Keratinocyte (primary cell): ENCODE data around the gene MAP1S. TPM values are rescaled to one million over a fixed set of nuclear protein-coding genes. Genes with fewer than 3 reads are reported as not detected.

Experiments used
- DNase-seq: peaks from one replicate; pipeline ENCODE4 v3.0.0-alpha.2; 2011; ENCODE audit warnings: low read depth, missing footprints, low spot score
- FAIRE-seq: peaks from 2 replicates; lab custom pipeline; 2011; peaks lifted over from hg19 to GRCh38; lab: Jason Lieb, UNC
- H2AFZ ChIP-seq: 2 replicates; pipeline ENCODE4 v1.6.0; 2012; ENCODE audit warnings: low read length, control low read depth, inconsistent platforms; ENCODE audit not compliant: control insufficient read depth
- H3K27ac ChIP-seq: 2 replicates; pipeline ENCODE4 v1.5.1; 2011; ENCODE audit warnings: low read length; ENCODE audit not compliant: control insufficient read depth, insufficient read depth
- H3K27me3 ChIP-seq: 3 replicates; pipeline ENCODE4 v1.6.0; 2011; ENCODE audit warnings: low read length; ENCODE audit not compliant: control insufficient read depth, insufficient read depth; ENCODE audit errors: extremely low read depth
- H3K36me3 ChIP-seq, 2 experiments: 2 replicates in 1 of 2; 3 replicates in 1 of 2; pipeline ENCODE4 v1.5.1; 2011; ENCODE audit warnings: low read length in 2 of 2, mild to moderate bottlenecking in 1 of 2; ENCODE audit not compliant: control insufficient read depth in 2 of 2, insufficient read depth in 2 of 2; ENCODE audit errors: extremely low read depth in 1 of 2
- H3K4me1 ChIP-seq: 3 replicates; pipeline ENCODE4 v1.5.1; 2011; ENCODE audit warnings: low read length; ENCODE audit not compliant: control insufficient read depth, insufficient read depth; ENCODE audit errors: extremely low read depth
- H3K4me2 ChIP-seq: 3 replicates; pipeline ENCODE4 v1.6.0; 2011; ENCODE audit warnings: low read depth, low read length; ENCODE audit not compliant: control insufficient read depth, insufficient read depth; ENCODE audit errors: extremely low read depth
- H3K4me3 ChIP-seq, 3 experiments: fragments of 200-600 bp in 1 of 3; sonication (generic) in 1 of 3; 2 replicates in 2 of 3; 3 replicates in 1 of 3; pipeline ENCODE4 v1.5.1; 2011 to 2016; ENCODE audit warnings: low read length in 3 of 3, mild to moderate bottlenecking in 3 of 3, control low read depth in 2 of 3, inconsistent platforms in 1 of 3, low read depth in 1 of 3, mixed read lengths in 1 of 3, mixed run types in 1 of 3, moderate library complexity in 1 of 3; ENCODE audit not compliant: control insufficient read depth in 2 of 3, insufficient read depth in 2 of 3; ENCODE audit errors: extremely low read depth in 1 of 3
- H3K79me2 ChIP-seq: 2 replicates; pipeline ENCODE4 v1.6.0; 2012; ENCODE audit warnings: low read length; ENCODE audit not compliant: control insufficient read depth, insufficient read depth
- H3K9ac ChIP-seq: 3 replicates; pipeline ENCODE4 v1.6.0; 2011; ENCODE audit warnings: low read length; ENCODE audit not compliant: control insufficient read depth, insufficient read depth; ENCODE audit errors: extremely low read depth
- H3K9me1 ChIP-seq: 3 replicates; pipeline ENCODE4 v1.6.0; 2011; ENCODE audit warnings: low read length; ENCODE audit not compliant: control insufficient read depth, insufficient read depth; ENCODE audit errors: extremely low read depth
- H3K9me3 ChIP-seq: 2 replicates; pipeline ENCODE4 v1.5.1; 2012; ENCODE audit warnings: low read depth, low read length; ENCODE audit not compliant: control insufficient read depth
- H4K20me1 ChIP-seq: 3 replicates; pipeline ENCODE4 v1.6.0; 2011; ENCODE audit warnings: low read length; ENCODE audit not compliant: control insufficient read depth, insufficient read depth; ENCODE audit errors: extremely low read depth
- CTCF ChIP-seq, 3 experiments: IDR thresholded peaks in 1 of 3; conservative IDR thresholded peaks in 1 of 3; optimal IDR thresholded peaks in 1 of 3; 2 replicates in 2 of 3; 3 replicates in 1 of 3; pipeline versions ENCODE3 to v1.5.1; 2011; ENCODE audit warnings: low read length in 3 of 3, mild to moderate bottlenecking in 3 of 3, moderate library complexity in 2 of 3, control low read depth in 1 of 3, inconsistent platforms in 1 of 3; ENCODE audit not compliant: insufficient read depth in 2 of 3; ENCODE audit errors: extremely low read depth in 1 of 3
- EZH2 ChIP-seq: IDR thresholded peaks from one replicate; pipeline ENCODE4 v1.6.1; 2012; ENCODE audit warnings: inconsistent platforms, mild to moderate bottlenecking, low read length, moderate library complexity
- dilution Hi-C: fragments of 300-500 bp; cut with MboI; formaldehyde crosslinking; loops from one replicate; pipeline ENCODE4 v1.7.0; 2020; ENCODE audit warnings: low sequenced_read_pairs; ENCODE audit not compliant: extremely low pct_ligation_motif_present
- polyA minus RNA-seq, 3 experiments: library from RNA; depleted of rRNA, polyadenylated mRNA; stranded (reverse); fragments of >200 nt; gene quantifications; 1 replicate in 1 of 3; 2 replicates in 1 of 3; 3 replicates in 1 of 3; pipeline ENCODE4 v1.2.3, GENCODE V29; 2011
- polyA plus RNA-seq, 5 experiments: library from polyadenylated mRNA; depleted of rRNA in 3 of 5; stranded (reverse) in 3 of 5; stranded (forward) in 1 of 5; unstranded in 1 of 5; fragments of >200 nt; gene quantifications; 1 replicate in 1 of 5; 2 replicates in 3 of 5; 3 replicates in 1 of 5; pipeline versions ENCODE4 v1.2.1 to v1.2.3, GENCODE V29; 2011 to 2012; ENCODE audit warnings: missing spikeins in 2 of 5, low read depth in 1 of 5, low replicate concordance in 1 of 5

MAP1S gene
- polyA plus RNA-seq (3.7 to 10.7 TPM (median 4.4 TPM) in 3 replicates), polyA minus RNA-seq (16.1 to 99.8 TPM (median 17.3 TPM) in 3 replicates)
- 14.1 TPM for polyA plus RNA-seq (2011; ENCODE audit: low read depth)
- 7.0 and 12.9 TPM in 2 replicates for polyA plus RNA-seq (2011; cell fraction: cytosol; rRNA removed)
- polyA plus RNA-seq (2011; cell fraction: nucleus; rRNA removed): 14.1 and 20.7 TPM in 2 replicates
- 19.4 and 32.2 TPM in 2 replicates for polyA plus RNA-seq (2012; ENCODE audit: low replicate concordance)
- 78.3 TPM for polyA minus RNA-seq (2011; cell fraction: cytosol; rRNA and poly(A)+ RNA removed)
- polyA minus RNA-seq (2011; cell fraction: nucleus; rRNA and poly(A)+ RNA removed): 15.6 and 35.6 TPM in 2 replicates

GRCh38 chr19:17718947-17719711 lies at the start of gene MAP1S:
Gene MAP1S, plus strand, starts transcription at chr19:17719480. Its CDS starts 23 bp downstream, at chr19:17719503.
- dilution Hi-C loops: no loop called here
- Histone ChIP-seq H3K27me3 (no peaks in the 10 kb centered on the region), H4K20me1 (peaks cover 20% of the 10 kb centered on the region), H3K9me1 (peaks cover 5% of the 10 kb centered on the region), H3K79me2 (peaks cover 7% of the 10 kb centered on the region), H3K4me1 (peaks cover 22% of the 10 kb centered on the region), H2AFZ (peak within 1 kb of the TSS; percentile 56), H3K9me3 (no peaks in the 10 kb centered on the region), H3K4me2 (peak within 1 kb of the TSS; percentile 78), H3K27ac (no peak within 1 kb of the TSS), H3K4me3 (peak within 1 kb of the TSS; percentile 75 to 90 (median 78)), H3K9ac (peak within 1 kb of the TSS; percentile 75), H3K36me3 (peaks cover 3 to 8% of the 10 kb centered on the region in 2 experiments)
- TF ChIP-seq EZH2 (no peak), CTCF (optimal IDR thresholded peaks at IDR 0.05 in 1 of 3, IDR thresholded peaks at IDR 0.05 in 1 of 3, conservative IDR thresholded peaks at IDR 0.05 in 1 of 3; ENCODE audit: extremely low read depth in 1 of 3, insufficient read depth in 2 of 3, low read length in 3 of 3) (no peak)
- no peak for DNase-seq
- FAIRE-seq: no peak

- Histone ChIP-seq H3K9me1 (no peaks in the 10 kb centered on the region), H3K4me3 (no peak overlapping the region), H3K9ac (no peak overlapping the region), H3K27me3 (no peaks in the 10 kb centered on the region), H3K27ac (no peak overlapping the region), H4K20me1 (no peaks in the 10 kb centered on the region), H3K9me3 (no peaks in the 10 kb centered on the region), H3K79me2 (no peaks in the 10 kb centered on the region), H3K4me1 (no peaks in the 10 kb centered on the region), H3K4me2 (no peak overlapping the region), H3K36me3 (no peaks in the 10 kb centered on the region), H2AFZ (no peak overlapping the region)
- no peak for TF ChIP-seq EZH2
- TF ChIP-seq CTCF (optimal IDR thresholded peaks at IDR 0.05 in 1 of 3, IDR thresholded peaks at IDR 0.05 in 1 of 3, conservative IDR thresholded peaks at IDR 0.05 in 1 of 3; ENCODE audit: extremely low read depth in 1 of 3, insufficient read depth in 2 of 3, low read length in 3 of 3): no peak
- no peak for DNase-seq
- dilution Hi-C loops: no loop called here
- FAIRE-seq: peak; percentile 43
Measured at GRCh38 chr19:17671906-17672305, 47.4 kb upstream of the MAP1S start.
